Nephron (organoid): Measurements from ENCODE around the gene UMPS.
A peak's percentile ranks its signal among the peaks of the same experiment; 100 is the strongest.

Experiments used
- H3K27ac Mint-ChIP-seq, 3 experiments: 2 replicates each; pipeline ENCODE4 v1.8.0; 2020; ENCODE audit warnings: mixed read lengths in 3 of 3, mild to moderate bottlenecking in 2 of 3, moderate library complexity in 1 of 3
- H3K27me3 Mint-ChIP-seq: 2 replicates; pipeline ENCODE4 v1.8.0; 2021; ENCODE audit warnings: low read depth, mild to moderate bottlenecking, moderate library complexity, mixed read lengths
- H3K36me3 Mint-ChIP-seq: 2 replicates; pipeline ENCODE4 v1.8.0; 2020; ENCODE audit warnings: low read depth, mixed read lengths
- H3K4me1 Mint-ChIP-seq: 2 replicates; pipeline ENCODE4 v1.8.0; 2020; ENCODE audit warnings: mixed read lengths
- H3K4me3 Mint-ChIP-seq, 3 experiments: 2 replicates each; pipeline ENCODE4 v1.8.0; 2020; ENCODE audit warnings: mild to moderate bottlenecking in 3 of 3, mixed read lengths in 3 of 3, moderate library complexity in 2 of 3
- H3K9me3 Mint-ChIP-seq: 2 replicates; pipeline ENCODE4 v1.8.0; 2020; ENCODE audit warnings: mixed read lengths
- TF ChIP-seq, protein P1 (sequence below), 3 experiments: fragments of 200-600 bp; sonication (generic); IDR thresholded peaks; one replicate each; pipeline ENCODE4 v1.5.0; 2021; ENCODE audit warnings: antibody characterized with exemption in 3 of 3; ENCODE audit not compliant: unreplicated experiment in 3 of 3

The UMPS gene

GRCh38 chr3:124730129-124730940 is at the start of gene UMPS:
Gene UMPS, plus strand, starts transcription at chr3:124730452. Its CDS starts 20 bp downstream, at chr3:124730472.
- peaks cover 32% of the 10 kb centered on the region for H3K4me1 Mint-ChIP-seq
- H3K9me3 Mint-ChIP-seq: no peaks in the 10 kb centered on the region
- peak within 1 kb of the TSS; percentile 99 to 100 (median 100) for H3K4me3 Mint-ChIP-seq
- H3K27me3 Mint-ChIP-seq: peaks cover 4% of the 10 kb centered on the region
- TF ChIP-seq, protein P1, sequence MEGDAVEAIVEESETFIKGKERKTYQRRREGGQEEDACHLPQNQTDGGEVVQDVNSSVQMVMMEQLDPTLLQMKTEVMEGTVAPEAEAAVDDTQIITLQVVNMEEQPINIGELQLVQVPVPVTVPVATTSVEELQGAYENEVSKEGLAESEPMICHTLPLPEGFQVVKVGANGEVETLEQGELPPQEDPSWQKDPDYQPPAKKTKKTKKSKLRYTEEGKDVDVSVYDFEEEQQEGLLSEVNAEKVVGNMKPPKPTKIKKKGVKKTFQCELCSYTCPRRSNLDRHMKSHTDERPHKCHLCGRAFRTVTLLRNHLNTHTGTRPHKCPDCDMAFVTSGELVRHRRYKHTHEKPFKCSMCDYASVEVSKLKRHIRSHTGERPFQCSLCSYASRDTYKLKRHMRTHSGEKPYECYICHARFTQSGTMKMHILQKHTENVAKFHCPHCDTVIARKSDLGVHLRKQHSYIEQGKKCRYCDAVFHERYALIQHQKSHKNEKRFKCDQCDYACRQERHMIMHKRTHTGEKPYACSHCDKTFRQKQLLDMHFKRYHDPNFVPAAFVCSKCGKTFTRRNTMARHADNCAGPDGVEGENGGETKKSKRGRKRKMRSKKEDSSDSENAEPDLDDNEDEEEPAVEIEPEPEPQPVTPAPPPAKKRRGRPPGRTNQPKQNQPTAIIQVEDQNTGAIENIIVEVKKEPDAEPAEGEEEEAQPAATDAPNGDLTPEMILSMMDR (IDR thresholded peaks at IDR 0.05; ENCODE audit: unreplicated experiment in 3 of 3): no peak
- H3K36me3 Mint-ChIP-seq: peaks cover 10% of the 10 kb centered on the region
- peak within 1 kb of the TSS; percentile 88 to 99 (median 97) for H3K27ac Mint-ChIP-seq

- Mint-ChIP-seq H3K27me3 (peaks cover 3% of the 10 kb centered on the region), H3K9me3 (no peaks in the 10 kb centered on the region), H3K4me3 (no peak overlapping the region), H3K27ac (no peak overlapping the region), H3K36me3 (peaks cover 26% of the 10 kb centered on the region), H3K4me1 (no peaks in the 10 kb centered on the region)
- TF ChIP-seq, protein P1 (IDR thresholded peaks at IDR 0.05; ENCODE audit: unreplicated experiment in 3 of 3): no peak
These were observed 49.7 kb upstream of the UMPS start for GRCh38 chr3:124680521-124680920.

- Mint-ChIP-seq H3K36me3 (peaks cover 12% of the 10 kb centered on the region), H3K4me1 (no peaks in the 10 kb centered on the region), H3K4me3 (no peak overlapping the region), H3K9me3 (no peaks in the 10 kb centered on the region), H3K27me3 (peaks cover 3% of the 10 kb centered on the region), H3K27ac (no peak overlapping the region)
- TF ChIP-seq, protein P1 (IDR thresholded peaks at IDR 0.05; ENCODE audit: unreplicated experiment in 3 of 3): no peak
These were observed 48.0 kb upstream of the UMPS start for GRCh38 chr3:124682263-124682662.

- Mint-ChIP-seq H3K27ac (no peak overlapping the region), H3K9me3 (no peaks in the 10 kb centered on the region), H3K4me3 (no peak overlapping the region), H3K4me1 (no peaks in the 10 kb centered on the region), H3K36me3 (no peaks in the 10 kb centered on the region), H3K27me3 (no peaks in the 10 kb centered on the region)
- TF ChIP-seq, protein P1 (IDR thresholded peaks at IDR 0.05; ENCODE audit: unreplicated experiment in 3 of 3): no peak
These were observed 45.8 kb upstream of the UMPS start for GRCh38 chr3:124684459-124684858.

DNA sequence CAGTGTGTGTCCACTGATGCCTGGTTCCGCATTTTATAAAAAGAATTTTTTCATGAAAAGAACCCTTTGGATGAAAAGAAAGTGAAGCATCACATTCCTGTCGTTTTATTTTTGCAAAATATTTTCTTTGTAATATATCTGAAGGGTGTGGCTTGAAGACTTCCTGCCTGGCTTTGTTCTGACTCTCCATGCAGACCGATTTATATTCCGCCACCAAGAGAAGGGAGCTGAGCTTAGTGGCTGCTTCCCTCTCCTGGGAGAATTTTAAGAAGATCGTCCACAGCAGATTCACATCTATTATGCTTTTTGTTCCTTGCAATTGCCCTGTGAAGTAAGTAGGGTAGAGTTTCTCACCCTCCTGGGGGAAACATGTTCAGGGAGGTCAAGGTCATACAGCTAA is 45.2 kb upstream of the UMPS start:
- no peaks in the 10 kb centered on the region for H3K9me3 Mint-ChIP-seq

More for the DNA sequence above, 45.2 kb upstream of the UMPS start:
- TF ChIP-seq, protein P1 (IDR thresholded peaks at IDR 0.05; ENCODE audit: unreplicated experiment in 3 of 3): no peak
- H3K27ac Mint-ChIP-seq: no peak overlapping the region
- no peak overlapping the region for H3K4me3 Mint-ChIP-seq
- H3K4me1 Mint-ChIP-seq: no peaks in the 10 kb centered on the region
- H3K27me3 Mint-ChIP-seq: no peaks in the 10 kb centered on the region
- no peaks in the 10 kb centered on the region for H3K36me3 Mint-ChIP-seq
